H1 (cell line): Measurements from ENCODE around the gene SMARCD1. TPM values are rescaled to one million over a fixed set of nuclear protein-coding genes. Genes with fewer than 3 reads are reported as not detected.

Source experiments
- CTCF ChIA-PET: fragments of 300-600 bp; sonication (Branson Sonifier 250); formaldehyde crosslinking; loops from one replicate; lab custom pipeline; 2021; ENCODE audit not compliant: partially characterized antibody; lab: Charles Lee
- POLR2A ChIA-PET: fragments of 300-600 bp; sonication (Branson Sonifier 250); formaldehyde crosslinking; loops from one replicate; lab custom pipeline; 2021; ENCODE audit warnings: inconsistent platforms; ENCODE audit not compliant: partially characterized antibody; lab: Charles Lee
- DNase-seq, 2 experiments: peaks; one replicate each; pipeline versions ENCODE4 v3.0.0 to v3.0.0-alpha.2; 2010 to 2022; ENCODE audit warnings: low spot score in 2 of 2, low read depth in 1 of 2, mixed read lengths in 1 of 2
- FAIRE-seq: peaks from 2 replicates; lab custom pipeline; 2011; peaks lifted over from hg19 to GRCh38; lab: Jason Lieb, UNC
- H2AFZ ChIP-seq: 2 replicates; pipeline ENCODE4 v1.8.1; 2012; ENCODE audit warnings: low read length, inconsistent platforms
- H2AK5ac ChIP-seq: 2 replicates; pipeline ENCODE4 v1.6.1; 2013; ENCODE audit warnings: low read depth, low read length
- H2BK120ac ChIP-seq: replicated peaks from 2 replicates; pipeline ENCODE3; 2013; ENCODE audit warnings: low read depth, low read length, inconsistent platforms
- H2BK12ac ChIP-seq: 2 replicates; pipeline ENCODE4 v1.6.1; 2013; ENCODE audit warnings: low read depth, low read length
- H2BK15ac ChIP-seq: 2 replicates; pipeline ENCODE4 v1.6.1; 2013; ENCODE audit warnings: low read length
- H2BK20ac ChIP-seq: 2 replicates; pipeline ENCODE4 v1.6.1; 2013; ENCODE audit warnings: low read length
- H2BK5ac ChIP-seq: 2 replicates; pipeline ENCODE4 v1.6.1; 2013; ENCODE audit warnings: low read depth, low read length
- H3K14ac ChIP-seq: 2 replicates; pipeline ENCODE4 v1.6.1; 2013; ENCODE audit warnings: inconsistent platforms; ENCODE audit not compliant: insufficient read length
- H3K18ac ChIP-seq: 2 replicates; pipeline ENCODE4 v1.6.1; 2013; ENCODE audit warnings: low read length; ENCODE audit errors: extremely low read depth
- H3K23ac ChIP-seq: 2 replicates; pipeline ENCODE4 v1.6.1; 2013; ENCODE audit warnings: inconsistent platforms; ENCODE audit not compliant: insufficient read length
- H3K23me2 ChIP-seq: 2 replicates; pipeline ENCODE4 v1.6.1; 2013; ENCODE audit warnings: low read depth, low read length
- H3K27ac ChIP-seq: 2 replicates; pipeline ENCODE4 v1.6.1; 2011; ENCODE audit warnings: low read depth, low read length, inconsistent platforms
- H3K27me3 ChIP-seq, 4 experiments: replicated peaks in 1 of 4; 1 replicate in 1 of 4; 2 replicates in 3 of 4; pipeline versions ENCODE4 v1.6.1 to v1.8.1; 2011 to 2013; ENCODE audit warnings: low read length in 3 of 4, mild to moderate bottlenecking in 3 of 4, inconsistent platforms in 2 of 4, mixed read lengths in 2 of 4, moderate library complexity in 1 of 4; ENCODE audit not compliant: control insufficient read depth in 3 of 4, insufficient read depth in 3 of 4; ENCODE audit errors: extremely low read depth in 1 of 4
- H3K36me3 ChIP-seq, 4 experiments: 2 replicates each; pipeline versions ENCODE4 v1.6.1 to v1.8.1; 2011 to 2013; ENCODE audit warnings: mild to moderate bottlenecking in 4 of 4, low read length in 3 of 4, moderate library complexity in 2 of 4, control low read depth in 1 of 4, inconsistent platforms in 1 of 4; ENCODE audit not compliant: insufficient read depth in 4 of 4, control insufficient read depth in 2 of 4
- H3K4ac ChIP-seq: replicated peaks from 2 replicates; pipeline ENCODE3; 2013; ENCODE audit warnings: low read length, low read depth, mixed read lengths, inconsistent platforms; ENCODE audit not compliant: insufficient read length
- H3K4me1 ChIP-seq, 4 experiments: replicated peaks in 1 of 4; 1 replicate in 1 of 4; 2 replicates in 3 of 4; pipeline versions ENCODE4 v1.6.1 to v1.8.1; 2011 to 2013; ENCODE audit warnings: low read length in 3 of 4, inconsistent platforms in 2 of 4, mixed read lengths in 1 of 4; ENCODE audit not compliant: insufficient read depth in 4 of 4, control insufficient read depth in 3 of 4
- H3K4me2 ChIP-seq, 2 experiments: 2 replicates each; pipeline versions ENCODE4 v1.6.1 to v1.8.1; 2011 to 2013; ENCODE audit warnings: low read depth in 2 of 2, low read length in 2 of 2, control low read depth in 1 of 2, inconsistent platforms in 1 of 2, mild to moderate bottlenecking in 1 of 2; ENCODE audit not compliant: insufficient read depth in 1 of 2
- H3K4me3 ChIP-seq, 4 experiments: fragments of 200-600, 300-600 bp in 1 of 4; sonication (generic), shearing (Covaris generic), sonication (Bioruptor Twin) in 1 of 4; 2 replicates each; pipeline versions ENCODE4 v1.5.1 to v1.8.1; 2011 to 2016; ENCODE audit warnings: low read length in 4 of 4, low read depth in 3 of 4, control low read depth in 2 of 4, inconsistent platforms in 2 of 4, mild to moderate bottlenecking in 2 of 4, mixed read lengths in 1 of 4, moderate library complexity in 1 of 4; ENCODE audit not compliant: insufficient read depth in 2 of 4; ENCODE audit errors: extremely low read depth in 1 of 4
- H3K56ac ChIP-seq: replicated peaks from 2 replicates; pipeline ENCODE3; 2013; ENCODE audit warnings: low read depth, mild to moderate bottlenecking, mixed read lengths, low read length, inconsistent platforms; ENCODE audit not compliant: insufficient read length
- H3K79me1 ChIP-seq: 2 replicates; pipeline ENCODE4 v1.6.1; 2013; ENCODE audit warnings: low read depth, low read length, control low read depth
- H3K79me2 ChIP-seq, 2 experiments: 2 replicates each; pipeline versions ENCODE4 v1.6.1 to v1.8.1; 2012 to 2013; ENCODE audit warnings: low read length in 2 of 2, mild to moderate bottlenecking in 2 of 2, inconsistent platforms in 1 of 2; ENCODE audit not compliant: insufficient read depth in 2 of 2, control insufficient read depth in 1 of 2
- H3K9ac ChIP-seq, 4 experiments: replicated peaks in 1 of 4; 1 replicate in 1 of 4; 2 replicates in 3 of 4; pipeline versions ENCODE4 v1.6.1 to v1.8.1; 2011 to 2013; ENCODE audit warnings: low read depth in 3 of 4, low read length in 3 of 4, control low read depth in 2 of 4, mild to moderate bottlenecking in 2 of 4, moderate library complexity in 2 of 4, inconsistent platforms in 1 of 4; ENCODE audit errors: extremely low read depth in 1 of 4
- H3K9me3 ChIP-seq, 2 experiments: 2 replicates each; pipeline versions ENCODE4 v1.6.1 to v1.8.1; 2012 to 2013; ENCODE audit warnings: mild to moderate bottlenecking in 2 of 2, moderate library complexity in 2 of 2, control low read depth in 1 of 2, inconsistent platforms in 1 of 2, low read depth in 1 of 2, low read length in 1 of 2, mixed read lengths in 1 of 2; ENCODE audit not compliant: insufficient read depth in 2 of 2
- H4K20me1 ChIP-seq, 2 experiments: replicated peaks in 1 of 2; 2 replicates each; pipeline versions ENCODE3 to v1.8.1; 2011 to 2013; ENCODE audit warnings: inconsistent platforms in 2 of 2, low read length in 2 of 2, mild to moderate bottlenecking in 1 of 2; ENCODE audit not compliant: insufficient read depth in 2 of 2, control insufficient read depth in 1 of 2
- H4K5ac ChIP-seq: 2 replicates; pipeline ENCODE4 v1.6.1; 2013; ENCODE audit warnings: low read length, low read depth, mixed read lengths, inconsistent platforms; ENCODE audit not compliant: insufficient read length
- H4K8ac ChIP-seq: 2 replicates; pipeline ENCODE4 v1.8.0; 2013; ENCODE audit warnings: mild to moderate bottlenecking, moderate library complexity, low read length, inconsistent platforms; ENCODE audit not compliant: insufficient read depth; ENCODE audit errors: extremely low read depth
- H4K91ac ChIP-seq: replicated peaks from 2 replicates; pipeline ENCODE3; 2013; ENCODE audit warnings: low read length, mixed read lengths, inconsistent platforms; ENCODE audit not compliant: insufficient read length
- E2F6 ChIP-seq: IDR thresholded peaks from 2 replicates; pipeline ENCODE4 v1.6.1; 2012; ENCODE audit warnings: inconsistent platforms
- MAFK ChIP-seq: IDR thresholded peaks from 2 replicates; pipeline ENCODE4 v1.6.1; 2012; ENCODE audit warnings: low read depth, mild to moderate bottlenecking, improper control_type of control experiment, low read length
- NANOG ChIP-seq: IDR thresholded peaks from 2 replicates; pipeline ENCODE4 v1.6.1; 2011; ENCODE audit warnings: low read length, low read depth, mild to moderate bottlenecking, inconsistent platforms; ENCODE audit not compliant: insufficient read depth, poor library complexity, severe bottlenecking
- NRF1 ChIP-seq: IDR thresholded peaks from 2 replicates; pipeline ENCODE4 v1.6.1; 2011; ENCODE audit warnings: mild to moderate bottlenecking, low read depth, low read length, improper control_type of control experiment
- POLR2AphosphoS5 ChIP-seq: IDR thresholded peaks from 2 replicates; pipeline ENCODE4 v1.6.1; 2011; ENCODE audit warnings: low read depth, low read length
- SIN3A ChIP-seq, 2 experiments: IDR thresholded peaks in 1 of 2; conservative IDR thresholded peaks in 1 of 2; 2 replicates each; pipeline ENCODE4 v1.6.1; 2011 to 2012; ENCODE audit warnings: low read length in 2 of 2, improper control_type of control experiment in 1 of 2, low read depth in 1 of 2, mild to moderate bottlenecking in 1 of 2
- TAF1 ChIP-seq: IDR thresholded peaks from 2 replicates; pipeline ENCODE4 v1.6.1; 2011; ENCODE audit warnings: mild to moderate bottlenecking, low read depth, low read length
- TAF7 ChIP-seq: optimal IDR thresholded peaks from 2 replicates; pipeline ENCODE3; 2011; ENCODE audit warnings: low read depth, mild to moderate bottlenecking, inconsistent platforms, low read length, moderate library complexity, borderline replicate concordance
- WGBS, 2 experiments: shearing (Covaris generic) in 1 of 2; methylation state at CpG; one replicate each; pipeline versions ENCODE4 v1.1.6 to v1.1.7; 2013 to 2015; ENCODE audit warnings: low lambda C conversion rate in 2 of 2, mixed read lengths in 2 of 2, inconsistent platforms in 1 of 2, low coverage in 1 of 2, missing lambda C conversion rate in 1 of 2; ENCODE audit not compliant: insufficient replicate concordance in 2 of 2, insufficient coverage in 1 of 2, insufficient read length in 1 of 2; ENCODE audit errors: extremely low coverage in 1 of 2, missing lambda C conversion rate in 1 of 2; 5-methylcytosine and 5-hydroxymethylcytosine counted together
- polyA plus RNA-seq, 7 experiments: library from polyadenylated mRNA; depleted of rRNA in 3 of 7; stranded (reverse) in 5 of 7; unstranded in 2 of 7; fragments of >200 nt in 5 of 7; fragments of 200-250 nt in 2 of 7; gene quantifications; 1 replicate in 5 of 7; 2 replicates in 1 of 7; 4 replicates in 1 of 7; pipeline versions ENCODE4 v1.2.1 to v1.2.3, GENCODE V29; 2011 to 2013; ENCODE audit warnings: missing spikeins in 2 of 7, mixed read lengths in 2 of 7
- total RNA-seq: library from RNA; stranded (reverse); fragmentation: NEBNext Ultra II Directional; extraction: Animal tissue kit (Norgen Biotek cat#: 25700); gene quantifications from 2 replicates; pipeline ENCODE4 v1.2.1, GENCODE V29; 2021
- TF ChIP-seq, protein P1 (sequence below): IDR thresholded peaks from 2 replicates; pipeline ENCODE4 v1.6.1; 2012; ENCODE audit warnings: inconsistent platforms

Gene SMARCD1
- total and polyA plus RNA-seq, 2 of the 8 experiments (the other 6 are each of a cell fraction or from before 2014, with no cell fraction given), result 128 to 130 TPM

DNA sequence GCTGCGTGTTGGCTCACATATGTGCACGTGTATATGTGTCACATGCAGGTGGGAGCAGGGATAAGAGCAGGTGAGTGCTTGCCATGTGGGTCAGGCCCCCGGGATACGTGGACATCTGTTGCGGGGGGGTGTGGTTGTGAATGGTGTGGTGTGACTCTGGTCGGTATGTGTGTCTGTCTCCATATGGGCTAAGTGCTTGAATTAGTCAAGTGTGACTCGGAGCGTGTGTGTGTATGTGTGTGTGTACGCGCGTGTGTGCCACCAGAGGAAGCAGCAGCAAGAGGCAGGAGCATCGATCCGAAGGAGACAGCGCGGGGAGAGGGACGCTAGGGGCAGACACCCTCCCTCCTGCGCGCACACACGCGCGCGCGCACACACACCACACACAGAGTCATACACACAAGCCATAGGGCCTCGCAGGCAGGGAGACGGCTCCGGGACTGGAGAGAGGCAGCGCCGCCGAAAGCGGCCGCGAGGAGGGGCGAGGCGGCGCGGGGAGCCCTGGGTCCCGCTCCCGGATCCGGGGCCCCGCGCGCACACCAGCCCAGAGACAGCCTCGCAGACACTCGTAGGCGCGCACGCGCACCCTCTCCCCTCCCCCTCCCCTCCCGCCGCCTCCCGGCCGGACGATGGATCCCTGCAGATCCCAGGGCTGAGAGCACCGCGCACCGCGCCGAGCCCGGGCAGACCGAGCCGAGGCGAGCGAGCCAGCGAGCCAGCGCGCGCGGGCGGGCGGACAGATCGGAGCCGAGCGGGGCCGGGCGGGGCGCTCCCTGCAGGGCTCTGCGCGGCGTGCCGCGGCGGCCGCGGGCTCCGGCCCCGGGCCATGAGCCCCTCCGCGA is 27.9 kb upstream of the SMARCD1 start, which contains the start of gene ASIC1:
TSS of gene ASIC1 (plus strand) at position 597 of the 842 bp plus-strand sequence. CDS start 1,171 bp downstream, outside the sequence.
- peaks cover 32 to 83% (median 67%) of the 10 kb centered on the region in 4 experiments for H3K27me3 ChIP-seq
- peak within 1 kb of the TSS; percentile 81 for H3K4ac ChIP-seq
- H3K9ac ChIP-seq, result peak within 1 kb of the TSS in 2 of 4 experiments; percentile 15 to 33; a peak in 2 of 7 replicates
- no peaks in the 10 kb centered on the region for H3K9me3 ChIP-seq
- no peaks in the 10 kb centered on the region for H3K79me1 ChIP-seq
- DNase-seq (peak in 1 of 2 experiments; percentile 78), FAIRE-seq (no peak)
- H3K4me1 ChIP-seq, result peaks cover 3 to 9% (median 6%) of the 10 kb centered on the region in 4 experiments
- no peak within 1 kb of the TSS for H3K14ac ChIP-seq
- peaks cover 8% of the 10 kb centered on the region for H3K23me2 ChIP-seq
- POLR2A ChIA-PET, result interaction anchor here (0.9 to 3.4 kb wide), 6 partner anchors 10 to 98 kb away, joined by 3 to 19 read pairs (median 6); no protein-coding TSS in a partner anchor
- no peak within 1 kb of the TSS for H4K5ac ChIP-seq
- H2BK120ac ChIP-seq, result no peak within 1 kb of the TSS
- peak within 1 kb of the TSS; percentile 16 for H4K91ac ChIP-seq
- no peak within 1 kb of the TSS for H4K8ac ChIP-seq
- peaks cover 2 to 4% of the 10 kb centered on the region in 2 experiments for H4K20me1 ChIP-seq
- no peak within 1 kb of the TSS; the same call in 1 of the 2 replicates for H2BK5ac ChIP-seq
- H3K27ac ChIP-seq, result no peak within 1 kb of the TSS
- no peak within 1 kb of the TSS for H2AK5ac ChIP-seq
- peak within 1 kb of the TSS; percentile 58 to 74 (median 71) for H3K4me3 ChIP-seq
- no peak within 1 kb of the TSS for H2BK20ac ChIP-seq
- peak within 1 kb of the TSS; percentile 40; the same call in 1 of the 2 replicates for H2BK15ac ChIP-seq
- no peak within 1 kb of the TSS for H3K18ac ChIP-seq
- H3K56ac ChIP-seq, result peak within 1 kb of the TSS; percentile 56
- WGBS, 2 experiments, result 6% methylated on average over 27 of the region's 88 CpGs; no CpG with 5 or more reads in 1 of the 2 experiments
- no peaks in the 10 kb centered on the region for H3K36me3 ChIP-seq
- peak within 1 kb of the TSS; percentile 73 for H3K23ac ChIP-seq
- H2BK12ac ChIP-seq, result peak within 1 kb of the TSS; percentile 20; the same call in 1 of the 2 replicates
- no peaks in the 10 kb centered on the region for H3K79me2 ChIP-seq
- H2AFZ ChIP-seq, result peak within 1 kb of the TSS; percentile 68; the same call in 1 of the 2 replicates
- peak within 1 kb of the TSS; percentile 94 to 95 for H3K4me2 ChIP-seq
- CTCF ChIA-PET, result interaction anchor here (0.7 to 22.8 kb wide), 25 partner anchors 10 to 292 kb away, joined by 3 to 420 read pairs (median 9); partner anchors contain the start of genes AQP6, COX14 and SMARCD1
- peak; percentile 17; the same call in 1 of the 2 replicates for TF ChIP-seq NRF1
- no peak for TF ChIP-seq TAF7
- TF ChIP-seq SIN3A (conservative IDR thresholded peaks at IDR 0.05 in 1 of 2, IDR thresholded peaks at IDR 0.05 in 1 of 2; ENCODE audit: low read depth in 1 of 2, low read length in 2 of 2), result no peak; a peak in 1 of 4 replicates
- TF ChIP-seq POLR2AphosphoS5, result no peak
- no peak for TF ChIP-seq E2F6
- TF ChIP-seq MAFK, result no peak
- TF ChIP-seq NANOG, result no peak
- no peak for TF ChIP-seq TAF1
- TF ChIP-seq, protein P1, sequence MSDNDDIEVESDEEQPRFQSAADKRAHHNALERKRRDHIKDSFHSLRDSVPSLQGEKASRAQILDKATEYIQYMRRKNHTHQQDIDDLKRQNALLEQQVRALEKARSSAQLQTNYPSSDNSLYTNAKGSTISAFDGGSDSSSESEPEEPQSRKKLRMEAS, result peak; percentile 60; the same call in 1 of the 2 replicates
